ENCODE measurements around the gene ARHGAP11B.
"Not testable (repeated sequence)": the region's sequence is repeated elsewhere in the genome, so short reads cannot be mapped to it uniquely, and the experiment has no call there.

ARHGAP11B gene

GRCh38 chr15:30625436-30626193 lies at the start of gene ARHGAP11B:
Gene ARHGAP11B, plus strand, starts transcription at chr15:30626128.
- not testable (repeated sequence) for TF ChIP-seq CTCF (IDR thresholded peaks at IDR 0.05)

- not testable (repeated sequence) for TF ChIP-seq CTCF (IDR thresholded peaks at IDR 0.05)
These were observed 22.1 kb upstream of the ARHGAP11B start, which contains the start of gene GOLGA8H for GRCh38 chr15:30603796-30604195. Gene GOLGA8H, plus strand, starts transcription at chr15:30604028. Its CDS starts 98 bp downstream, at chr15:30604126.

- no peak for TF ChIP-seq CTCF (IDR thresholded peaks at IDR 0.05)
These were observed 24.3 kb downstream of the ARHGAP11B start for GRCh38 chr15:30650012-30650929.

GRCh38 chr15:30661154-30661553 lies 35.2 kb downstream of the ARHGAP11B start:
- peak; percentile 46 for TF ChIP-seq CTCF (IDR thresholded peaks at IDR 0.05)

GRCh38 chr15:30670056-30670455 lies 44.1 kb downstream of the ARHGAP11B start:
- TF ChIP-seq CTCF (IDR thresholded peaks at IDR 0.05), result no peak

- no peak for TF ChIP-seq CTCF (IDR thresholded peaks at IDR 0.05)
These were observed 45.4 kb downstream of the ARHGAP11B start for GRCh38 chr15:30671309-30671708.

- TF ChIP-seq CTCF (IDR thresholded peaks at IDR 0.05), result no peak
These were observed 49.2 kb downstream of the ARHGAP11B start for GRCh38 chr15:30675126-30675525.
